WTC11 (cell line): ENCODE measurements around the gene APOL1.

Source experiments
- FOXJ3 ChIP-seq: sonication (generic); formaldehyde crosslinking; IDR thresholded peaks from 2 replicates; pipeline ENCODE4 v1.9.0; 2021; ENCODE audit warnings: missing genetic modification reagents, mild to moderate bottlenecking, borderline replicate concordance
- FOXP1 ChIP-seq: sonication (generic); formaldehyde crosslinking; IDR thresholded peaks from 2 replicates; pipeline ENCODE4 v1.8.0; 2022; ENCODE audit warnings: missing genetic modification reagents, mild to moderate bottlenecking, moderate library complexity, borderline replicate concordance
- MAX ChIP-seq: sonication (generic); formaldehyde crosslinking; IDR thresholded peaks from 2 replicates; pipeline ENCODE4 v1.8.0; 2022; ENCODE audit warnings: mild to moderate bottlenecking, missing genetic modification reagents
- PREB ChIP-seq: sonication (generic); formaldehyde crosslinking; IDR thresholded peaks from 2 replicates; pipeline ENCODE4 v1.8.1; 2022; ENCODE audit warnings: mild to moderate bottlenecking, missing genetic modification reagents, moderate library complexity, borderline replicate concordance
- PRRX2 ChIP-seq: fragments of 250-450 bp; sonication (Bioruptor Pico); IDR thresholded peaks from 2 replicates; pipeline ENCODE4 v1.8.0; 2021; ENCODE audit warnings: mild to moderate bottlenecking
- TEAD1 ChIP-seq: sonication (generic); formaldehyde crosslinking; IDR thresholded peaks from 2 replicates; pipeline ENCODE4 v1.8.0; 2022; ENCODE audit warnings: mild to moderate bottlenecking, missing genetic modification reagents
- TF ChIP-seq, protein P1 (sequence below): fragments of 200-600 bp; IDR thresholded peaks from 2 replicates; pipeline ENCODE4 v1.8.0; 2022; ENCODE audit warnings: antibody characterized with exemption

- TF ChIP-seq TEAD1 (CRISPR knock-in tag) (no peak), PRRX2 (CRISPR knock-in tag) (no peak), PREB (no peak), FOXJ3 (no peak), FOXP1 (no peak), MAX (CRISPR knock-in tag) (no peak)
- TF ChIP-seq, protein P1, sequence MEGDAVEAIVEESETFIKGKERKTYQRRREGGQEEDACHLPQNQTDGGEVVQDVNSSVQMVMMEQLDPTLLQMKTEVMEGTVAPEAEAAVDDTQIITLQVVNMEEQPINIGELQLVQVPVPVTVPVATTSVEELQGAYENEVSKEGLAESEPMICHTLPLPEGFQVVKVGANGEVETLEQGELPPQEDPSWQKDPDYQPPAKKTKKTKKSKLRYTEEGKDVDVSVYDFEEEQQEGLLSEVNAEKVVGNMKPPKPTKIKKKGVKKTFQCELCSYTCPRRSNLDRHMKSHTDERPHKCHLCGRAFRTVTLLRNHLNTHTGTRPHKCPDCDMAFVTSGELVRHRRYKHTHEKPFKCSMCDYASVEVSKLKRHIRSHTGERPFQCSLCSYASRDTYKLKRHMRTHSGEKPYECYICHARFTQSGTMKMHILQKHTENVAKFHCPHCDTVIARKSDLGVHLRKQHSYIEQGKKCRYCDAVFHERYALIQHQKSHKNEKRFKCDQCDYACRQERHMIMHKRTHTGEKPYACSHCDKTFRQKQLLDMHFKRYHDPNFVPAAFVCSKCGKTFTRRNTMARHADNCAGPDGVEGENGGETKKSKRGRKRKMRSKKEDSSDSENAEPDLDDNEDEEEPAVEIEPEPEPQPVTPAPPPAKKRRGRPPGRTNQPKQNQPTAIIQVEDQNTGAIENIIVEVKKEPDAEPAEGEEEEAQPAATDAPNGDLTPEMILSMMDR, result no peak
Measured at GRCh38 chr22:36220451-36220921, 32.4 kb upstream of the APOL1 start.
